ENCODE measurements around the gene OSBPL10.
A peak's percentile ranks its signal among the peaks of the same experiment; 100 is the strongest.

The OSBPL10 gene

GRCh38 chr3:31661286-31661685 is 319.8 kb downstream of the OSBPL10 start:
- no peak for DNase-seq (ENCODE audit: low spot score)

GRCh38 chr3:31659246-31659645 is 321.8 kb downstream of the OSBPL10 start:
- DNase-seq (ENCODE audit: low spot score): no peak

DNA sequence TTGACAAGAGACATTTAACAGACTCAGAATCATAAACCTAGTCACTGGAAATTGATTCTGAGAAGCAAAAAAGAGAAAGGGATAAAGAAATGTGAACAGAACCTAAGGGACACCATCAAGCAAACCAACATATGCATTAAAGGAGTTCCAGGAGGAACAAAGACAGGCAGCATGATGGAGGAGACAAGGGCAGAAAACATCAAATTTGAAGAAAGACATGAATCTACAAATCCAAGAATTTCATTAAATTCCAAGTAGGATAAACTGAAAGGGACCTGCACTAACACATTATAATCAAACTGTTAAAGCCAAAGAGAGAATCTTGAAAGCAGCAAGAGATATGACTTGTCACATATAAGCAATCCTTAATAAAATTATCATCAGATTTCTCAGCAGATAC is 326.1 kb downstream of the OSBPL10 start:
- DNase-seq (ENCODE audit: low spot score): no peak

- DNase-seq (ENCODE audit: low spot score): no peak
Observed at GRCh38 chr3:31653464-31653863, 327.6 kb downstream of the OSBPL10 start.

DNA sequence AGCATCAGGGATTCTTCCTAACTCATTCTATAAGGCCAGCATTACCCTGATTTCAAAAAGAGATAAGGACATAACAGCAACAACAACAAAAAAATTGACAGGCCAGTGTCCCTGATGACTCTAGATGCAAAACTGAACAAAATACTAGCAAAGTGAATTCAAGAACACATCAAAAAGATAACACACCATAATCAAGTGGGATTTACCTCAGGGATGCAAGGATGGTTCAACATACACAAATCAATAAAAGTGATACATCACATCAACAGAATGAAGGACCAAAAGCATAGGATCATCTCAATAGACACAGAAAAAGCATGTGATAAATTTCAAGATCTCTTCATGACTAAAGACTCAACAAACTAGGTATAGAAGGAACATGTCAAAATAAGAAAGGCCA is 328.8 kb downstream of the OSBPL10 start:
- no peak for DNase-seq (ENCODE audit: low spot score)

DNA sequence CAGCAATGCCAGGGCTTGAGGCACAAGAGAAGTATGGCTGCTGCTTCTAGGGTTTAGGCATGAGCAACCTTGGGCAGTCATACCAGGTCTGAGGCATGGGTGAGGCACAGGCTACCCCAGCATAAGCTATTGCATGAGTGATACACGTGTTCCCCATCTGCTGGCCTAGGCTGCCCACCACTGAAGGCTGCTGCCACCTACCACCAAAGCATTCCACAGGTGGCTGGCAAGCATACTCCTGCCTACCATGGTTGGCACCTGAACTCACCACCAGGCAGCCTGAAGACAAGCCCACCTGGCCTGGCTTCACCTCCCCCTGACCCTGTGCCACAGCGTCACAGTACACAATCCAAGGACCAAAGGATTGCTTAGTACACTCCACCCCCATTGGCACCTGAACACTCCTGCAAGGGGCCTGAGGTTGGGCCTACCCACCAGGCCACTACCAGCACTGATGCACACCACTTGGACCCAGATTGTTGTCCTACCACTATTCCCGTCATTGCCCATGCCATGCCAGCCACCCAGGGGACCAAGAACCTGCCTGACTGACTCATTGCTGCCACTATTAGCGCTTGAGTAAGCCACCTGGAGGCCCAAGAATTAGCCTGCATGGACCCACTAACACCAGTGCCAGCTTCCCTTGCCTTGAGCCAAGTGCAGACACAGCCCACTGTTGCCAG is 332.6 kb downstream of the OSBPL10 start:
- DNase-seq (ENCODE audit: low spot score): no peak

- DNase-seq (ENCODE audit: low spot score): no peak
Observed at GRCh38 chr3:31645256-31645655, 335.8 kb downstream of the OSBPL10 start.

- DNase-seq (ENCODE audit: low spot score): no peak
Observed at GRCh38 chr3:31639828-31640227, 341.2 kb downstream of the OSBPL10 start.

DNA sequence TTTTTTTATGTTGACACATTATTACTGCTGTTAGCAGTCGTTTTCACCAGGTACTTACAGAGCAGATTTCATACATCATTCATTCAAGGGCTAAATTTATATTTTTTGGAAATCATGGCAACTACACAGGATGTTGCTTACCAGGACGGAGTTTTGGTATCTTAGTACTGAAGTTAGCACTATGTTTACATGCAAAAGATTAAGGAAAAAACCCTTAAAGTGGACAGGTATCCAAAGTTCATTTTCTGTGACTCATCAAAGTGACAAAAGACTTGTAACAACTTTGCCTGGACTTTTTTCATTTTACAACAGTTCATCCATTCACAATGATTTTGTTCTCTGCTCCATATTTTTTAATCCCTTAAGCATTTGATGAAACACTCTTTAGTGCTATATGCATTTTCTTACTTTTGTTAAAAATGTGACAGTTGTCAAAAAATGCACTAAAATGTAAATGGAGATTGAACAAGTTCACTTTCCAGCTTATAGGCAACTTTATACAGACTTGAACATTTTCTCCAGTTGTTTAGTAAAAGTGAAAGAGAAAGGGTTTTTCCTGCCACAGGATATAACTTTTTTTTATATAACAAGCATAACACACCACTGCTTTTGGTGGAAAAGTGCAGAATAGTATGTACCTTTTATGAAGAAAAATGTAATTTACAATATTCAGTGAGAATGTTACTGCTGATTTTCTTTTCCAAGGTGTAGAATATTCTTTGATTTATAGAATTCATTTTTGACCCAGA is 344.2 kb downstream of the OSBPL10 start:
- no peak for DNase-seq (ENCODE audit: low spot score)

GRCh38 chr3:31636049-31636448 is 345.0 kb downstream of the OSBPL10 start:
- DNase-seq (ENCODE audit: low spot score): no peak

- DNase-seq (ENCODE audit: low spot score): no peak
Observed at GRCh38 chr3:31635545-31635944, 345.5 kb downstream of the OSBPL10 start.

- DNase-seq (ENCODE audit: low spot score): peak; percentile 68
Observed at GRCh38 chr3:31634476-31634875, 346.6 kb downstream of the OSBPL10 start.

- DNase-seq (ENCODE audit: low spot score): no peak
Observed at GRCh38 chr3:31629054-31629453, 352.0 kb downstream of the OSBPL10 start.

GRCh38 chr3:31625358-31625757 is 355.7 kb downstream of the OSBPL10 start:
- DNase-seq (ENCODE audit: low spot score): no peak

- no peak for DNase-seq (ENCODE audit: low spot score)
Observed at GRCh38 chr3:31624083-31624709, 356.9 kb downstream of the OSBPL10 start.

DNA sequence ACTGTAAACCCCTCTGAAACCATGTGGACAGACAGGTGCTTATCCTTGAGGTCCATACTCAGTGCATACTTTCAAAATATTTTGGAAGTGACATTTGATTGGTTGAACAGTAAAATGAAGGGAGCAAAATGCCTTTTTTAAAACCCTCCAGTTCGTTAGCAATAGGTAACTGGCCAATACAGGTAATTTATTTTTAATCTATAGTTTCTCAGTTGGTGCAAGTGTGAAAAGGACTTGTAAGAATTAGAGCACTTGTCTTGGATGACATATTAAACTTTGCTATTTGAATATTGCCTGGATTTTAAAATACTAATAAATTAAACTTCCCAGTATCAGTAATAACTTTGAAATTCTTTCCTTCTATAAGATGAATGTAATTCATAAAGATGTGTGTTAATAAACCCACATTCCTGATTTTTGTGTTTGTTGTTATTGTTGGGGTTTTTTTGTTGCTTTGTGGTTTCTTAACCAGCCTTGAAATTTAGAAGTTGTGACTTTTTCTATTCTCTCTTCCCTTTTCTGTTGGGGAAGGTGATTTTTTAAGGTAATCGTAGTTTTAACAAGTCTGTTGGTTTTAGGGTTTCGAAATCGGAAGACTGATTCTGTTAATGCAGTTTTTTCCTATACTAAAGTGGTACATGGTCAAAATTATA is 358.3 kb downstream of the OSBPL10 start:
- no peak for DNase-seq (ENCODE audit: low spot score)

GRCh38 chr3:31621314-31621713 is 359.7 kb downstream of the OSBPL10 start:
- no peak for DNase-seq (ENCODE audit: low spot score)

DNA sequence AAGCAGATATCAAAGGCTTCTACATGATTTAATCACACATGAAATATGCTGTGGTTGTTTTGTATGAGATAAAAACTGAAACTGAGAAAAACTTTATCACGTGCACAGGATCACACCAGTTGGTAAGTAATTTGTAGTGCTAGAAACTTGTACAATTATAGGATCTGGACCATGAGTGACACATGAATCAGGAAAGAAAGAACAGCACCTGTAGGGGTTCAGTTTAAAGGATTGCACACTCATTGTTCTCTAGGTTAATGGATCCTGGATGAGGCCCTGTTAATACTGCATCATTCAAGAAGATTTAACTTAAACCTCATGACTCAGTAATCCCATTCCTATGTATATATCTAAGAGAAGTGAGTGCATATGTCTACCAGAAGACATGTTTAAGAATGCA is 360.4 kb downstream of the OSBPL10 start:
- DNase-seq (ENCODE audit: low spot score): no peak

DNA sequence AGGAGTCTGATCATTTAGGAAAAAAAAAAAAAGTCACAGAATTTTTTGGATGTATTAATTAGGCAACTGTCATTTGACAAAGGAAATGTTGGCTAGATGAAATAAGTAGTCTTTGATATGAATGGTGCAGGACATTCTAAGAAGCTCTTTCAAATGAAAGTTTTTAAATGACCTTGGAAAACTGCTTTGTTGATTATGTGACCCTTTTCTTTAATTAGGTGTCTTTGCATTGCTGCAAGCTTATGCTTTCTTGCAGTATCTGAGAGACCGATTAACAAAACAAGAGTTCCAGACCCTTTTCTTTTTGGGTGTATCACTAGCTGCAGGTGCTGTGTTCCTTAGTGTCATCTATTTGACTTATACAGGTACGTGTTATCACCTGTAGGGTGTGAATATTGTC is 364.4 kb downstream of the OSBPL10 start:
- no peak for DNase-seq (ENCODE audit: low spot score)

GRCh38 chr3:31615071-31615875 is 365.8 kb downstream of the OSBPL10 start:
- no peak for DNase-seq (ENCODE audit: low spot score)

DNA sequence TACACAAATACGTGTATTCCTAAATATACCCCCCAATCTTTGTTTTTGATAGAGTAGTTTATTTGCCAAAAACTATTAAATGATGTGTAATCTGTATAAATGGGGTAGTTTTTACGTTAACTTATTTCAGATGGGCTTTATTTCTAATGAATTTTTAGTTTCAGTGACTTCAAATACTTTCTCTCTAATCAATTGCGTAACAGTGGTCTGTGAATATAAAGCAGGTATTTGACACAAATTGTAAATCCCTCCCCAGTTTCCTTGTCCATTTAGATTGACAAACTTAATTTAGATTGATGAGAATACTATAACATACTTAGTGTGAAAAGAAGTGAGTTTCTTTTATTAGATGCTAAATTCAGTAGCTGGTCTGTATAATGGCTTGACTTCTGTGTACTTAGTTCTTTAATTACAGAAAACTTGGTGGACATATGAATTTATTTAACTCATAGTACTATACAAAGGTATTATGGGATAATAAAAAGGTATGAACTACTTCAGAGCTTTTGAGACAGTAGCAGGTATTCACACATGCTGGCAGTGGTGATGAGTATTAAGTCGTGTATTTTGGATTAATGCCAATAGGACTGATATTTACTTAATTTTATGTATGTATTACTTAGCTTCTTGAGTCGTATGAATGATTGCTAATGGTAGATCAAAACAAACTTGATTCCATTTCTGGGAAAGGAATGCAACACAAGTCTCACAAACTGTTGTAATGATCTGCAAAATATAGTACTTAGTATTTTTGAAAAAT is 366.7 kb downstream of the OSBPL10 start:
- no peak for DNase-seq (ENCODE audit: low spot score)

Data from AG08395 (cell line).